IPS DF 19.7 (cell line): ENCODE data around the gene TRPM6.

ENCODE experiments used
- DNase-seq: peaks from one replicate; pipeline ENCODE4 v3.0.0-alpha.2; 2013; ENCODE audit warnings: low read depth, low spot score

Gene TRPM6

GRCh38 chr9:74775396-74775795 is 112.3 kb downstream of the TRPM6 start:
- no peak for DNase-seq

DNA sequence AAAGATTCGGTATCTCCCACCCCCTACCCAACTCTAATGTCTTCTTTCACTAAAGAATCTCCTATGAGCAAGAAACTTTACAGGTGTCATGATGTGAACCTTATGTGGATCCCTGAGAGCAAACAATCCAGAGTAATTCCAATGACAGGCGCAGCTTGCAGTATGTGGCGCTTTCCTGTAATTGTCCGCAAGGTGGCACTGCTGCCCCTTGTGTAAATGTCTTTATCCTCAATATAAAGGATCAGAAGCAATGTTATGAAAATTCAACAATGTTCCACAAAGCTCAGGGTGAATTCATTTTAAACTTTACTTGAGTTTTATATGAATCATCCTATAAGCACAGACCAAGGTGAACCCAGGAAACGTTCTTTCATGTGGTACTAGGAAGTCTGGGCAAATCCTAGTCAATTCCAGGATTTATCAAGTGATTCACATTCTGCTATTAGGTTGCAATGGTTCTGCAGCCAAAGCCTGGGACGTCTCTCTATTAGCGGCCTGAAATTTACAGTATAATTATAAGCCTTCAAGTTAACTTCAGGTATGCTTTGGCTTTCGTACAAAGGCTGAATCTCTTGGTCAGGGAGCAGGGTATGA is 113.7 kb downstream of the TRPM6 start:
- peak; percentile 17 for DNase-seq

DNA sequence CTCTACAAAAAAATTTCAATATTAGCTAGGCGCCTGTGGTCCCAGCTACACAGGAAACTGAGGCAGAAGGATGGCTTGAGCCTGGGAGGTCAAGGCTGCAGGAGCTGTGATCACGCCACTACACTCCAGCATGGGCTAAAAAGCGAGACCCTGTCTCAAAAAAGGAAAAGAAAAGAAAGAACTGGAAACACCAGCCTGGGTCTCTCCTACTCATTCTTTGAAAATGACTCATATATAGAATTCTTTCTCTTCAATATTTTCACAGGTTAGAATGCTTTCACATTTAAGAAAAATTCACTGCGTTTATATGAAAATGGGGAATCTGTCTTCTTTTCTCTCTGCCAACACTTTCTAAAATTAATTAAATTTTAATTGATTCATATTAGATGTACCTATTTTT is 115.6 kb downstream of the TRPM6 start:
- DNase-seq = no peak

GRCh38 chr9:74771672-74772071 is 116.0 kb downstream of the TRPM6 start:
- DNase-seq = no peak

GRCh38 chr9:74771262-74771585 is 116.5 kb downstream of the TRPM6 start:
- DNase-seq = no peak

DNA sequence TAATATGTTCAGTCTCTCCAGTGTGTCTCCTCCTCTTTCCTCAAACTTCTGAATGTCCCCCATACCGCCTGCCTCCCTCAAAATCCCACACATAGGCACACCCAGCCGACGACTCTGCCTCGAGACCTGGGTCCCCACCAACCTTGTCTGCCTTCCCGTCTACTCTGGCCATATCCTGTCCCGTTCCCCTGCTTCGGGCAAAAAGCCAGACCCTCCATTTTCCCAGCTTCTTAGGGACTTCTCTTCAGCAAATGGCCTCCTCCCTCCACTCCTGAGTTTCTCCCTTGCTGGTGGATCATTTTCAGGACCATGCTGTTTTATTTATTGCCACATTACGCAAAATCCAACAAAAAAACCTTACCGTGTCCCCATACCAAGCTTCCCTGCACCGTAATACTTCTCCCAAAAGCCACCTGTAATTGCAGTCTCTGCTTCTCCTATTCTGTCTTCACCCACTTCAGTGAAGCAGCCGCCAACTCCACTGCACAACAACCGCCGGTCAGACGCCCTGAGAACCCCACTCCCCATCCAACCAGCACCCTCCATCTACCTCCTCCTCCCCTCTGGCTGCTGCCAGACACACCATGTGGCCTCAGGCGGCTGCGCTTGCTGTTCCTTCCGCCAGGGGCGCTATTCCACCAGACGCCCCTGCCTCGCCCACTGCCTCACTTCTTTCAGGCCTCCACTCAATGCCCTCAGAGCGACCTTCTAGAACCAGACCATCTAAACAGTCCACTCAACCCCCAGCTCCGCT is 117.0 kb downstream of the TRPM6 start:
- DNase-seq = peak; percentile 48

DNA sequence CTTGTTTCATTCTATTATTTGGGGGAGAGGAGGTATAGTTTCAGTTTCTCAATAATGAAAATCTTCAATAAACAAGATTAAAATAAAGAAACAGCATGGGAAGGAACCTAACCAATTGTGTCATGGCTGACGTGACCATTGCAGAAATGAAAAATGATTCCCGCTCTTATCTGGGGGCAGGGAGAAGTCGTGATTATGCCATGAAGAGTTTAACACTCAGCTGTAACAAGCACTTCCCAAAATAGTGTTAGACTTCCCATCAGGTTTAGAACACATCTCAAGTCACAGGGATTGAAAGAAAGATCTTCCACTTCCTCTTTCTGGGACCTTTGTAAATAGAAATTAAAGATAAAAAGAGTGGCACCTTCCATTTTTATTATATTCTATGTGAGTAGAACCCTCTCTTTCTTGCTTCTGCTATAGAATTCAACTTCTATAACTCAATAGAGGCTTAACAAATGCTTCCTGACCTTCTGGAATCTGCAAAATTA is 122.2 kb downstream of the TRPM6 start:
- no peak for DNase-seq

GRCh38 chr9:74762950-74763349 is 124.8 kb downstream of the TRPM6 start:
- DNase-seq = no peak

DNA sequence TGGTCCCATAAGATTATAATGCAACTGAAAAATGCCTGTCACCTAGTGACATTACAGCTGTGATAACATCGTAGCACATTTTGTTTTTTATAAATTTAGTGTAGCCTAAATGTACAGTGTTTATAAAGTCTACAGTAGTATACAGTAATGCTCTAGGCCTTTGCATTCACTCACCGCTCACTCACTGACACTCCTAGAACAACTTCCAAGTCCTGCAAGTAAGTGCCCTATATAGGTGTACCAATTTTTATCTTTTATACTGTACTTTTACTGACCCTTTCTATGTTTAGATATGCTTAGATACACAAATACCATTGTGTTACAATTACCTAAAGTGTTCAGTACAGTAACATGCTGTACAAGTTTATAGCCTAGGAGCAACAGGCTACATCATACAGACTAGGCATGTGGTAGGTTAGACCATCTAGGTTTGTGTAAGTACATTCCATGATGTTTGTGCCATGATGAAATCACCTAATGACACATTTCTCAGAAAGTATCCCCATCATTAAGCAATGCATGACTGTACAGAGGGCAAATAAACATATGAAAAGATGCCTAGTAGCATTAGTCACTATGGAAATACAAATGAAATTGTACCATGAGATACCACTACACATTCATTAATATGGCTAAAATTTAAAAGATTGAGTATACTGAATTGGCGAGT is 127.6 kb downstream of the TRPM6 start:
- no peak for DNase-seq

- DNase-seq = no peak
Observed at GRCh38 chr9:74755999-74756398, 131.7 kb downstream of the TRPM6 start.

GRCh38 chr9:74755355-74755754 is 132.4 kb downstream of the TRPM6 start:
- DNase-seq = no peak

GRCh38 chr9:74753650-74754049 is 134.1 kb downstream of the TRPM6 start:
- no peak for DNase-seq

DNA sequence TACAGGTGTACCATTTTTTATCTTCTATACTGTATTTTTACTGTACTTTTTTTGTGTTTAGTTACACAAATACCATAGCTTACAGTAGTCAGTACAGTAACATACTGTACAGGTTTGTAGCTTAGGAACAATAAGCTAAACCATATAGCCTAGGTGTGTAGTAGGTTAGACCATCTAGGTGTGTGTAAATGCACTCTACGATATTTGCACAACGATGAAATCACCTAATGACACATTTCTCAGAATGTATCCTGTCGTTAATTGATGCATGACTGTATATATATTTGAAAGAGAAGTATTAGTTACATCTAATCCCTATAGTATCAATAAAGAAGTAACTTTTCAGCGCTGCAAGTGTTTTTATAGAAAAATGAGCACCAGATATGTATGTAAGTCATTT is 138.8 kb downstream of the TRPM6 start:
- DNase-seq = no peak

GRCh38 chr9:74742792-74743730 is 144.7 kb downstream of the TRPM6 start:
- DNase-seq = no peak

GRCh38 chr9:74742191-74742790 is 145.4 kb downstream of the TRPM6 start:
- no peak for DNase-seq

DNA sequence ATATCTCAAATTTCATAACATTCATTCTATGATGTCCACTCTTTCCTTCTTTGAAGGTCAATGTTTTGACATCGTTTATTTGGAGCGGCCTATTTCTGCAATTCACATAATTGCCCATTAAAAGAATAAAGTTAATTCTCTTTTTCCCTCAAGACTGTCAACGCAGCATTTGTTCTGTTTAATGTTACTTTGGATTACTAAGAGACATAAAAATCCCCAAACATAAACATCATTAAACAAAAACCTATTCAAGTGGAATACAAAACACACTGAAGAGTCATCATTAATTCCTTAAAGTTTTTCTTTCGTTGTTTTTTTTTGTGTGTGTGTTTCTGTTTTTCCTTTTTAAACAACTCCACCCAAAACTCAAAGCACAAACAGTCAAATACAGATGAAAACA is 151.1 kb downstream of the TRPM6 start:
- DNase-seq = no peak

GRCh38 chr9:74735761-74736160 is 152.0 kb downstream of the TRPM6 start:
- no peak for DNase-seq

DNA sequence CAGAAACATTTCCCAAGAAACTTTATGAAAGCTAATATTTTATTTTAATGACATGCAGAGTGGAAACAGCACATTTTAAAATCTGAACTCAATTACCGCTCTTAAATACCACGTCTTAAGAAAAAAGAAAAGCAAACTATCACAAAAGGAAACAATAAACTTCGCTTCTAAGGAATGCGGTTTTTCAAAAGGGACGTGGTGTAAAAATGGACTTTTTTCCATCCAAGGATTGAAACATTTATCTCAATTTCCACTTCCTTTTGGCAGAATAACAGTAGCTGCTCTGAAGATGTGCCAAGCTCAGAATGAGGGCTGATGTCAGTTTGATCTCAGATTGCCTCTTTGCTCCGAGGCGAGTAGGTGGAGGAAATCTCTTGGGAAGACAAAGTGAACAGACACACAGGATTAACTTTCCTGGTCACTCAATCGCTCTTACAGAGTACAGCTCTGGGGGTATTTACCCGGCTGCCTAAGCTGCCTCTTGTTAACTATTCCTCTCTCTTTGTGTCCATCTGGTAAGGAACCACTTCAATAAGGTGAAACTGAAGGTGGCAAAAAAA is 158.5 kb downstream of the TRPM6 start:
- DNase-seq = no peak

- no peak for DNase-seq
Observed at GRCh38 chr9:74728176-74728575, 159.5 kb downstream of the TRPM6 start.

DNA sequence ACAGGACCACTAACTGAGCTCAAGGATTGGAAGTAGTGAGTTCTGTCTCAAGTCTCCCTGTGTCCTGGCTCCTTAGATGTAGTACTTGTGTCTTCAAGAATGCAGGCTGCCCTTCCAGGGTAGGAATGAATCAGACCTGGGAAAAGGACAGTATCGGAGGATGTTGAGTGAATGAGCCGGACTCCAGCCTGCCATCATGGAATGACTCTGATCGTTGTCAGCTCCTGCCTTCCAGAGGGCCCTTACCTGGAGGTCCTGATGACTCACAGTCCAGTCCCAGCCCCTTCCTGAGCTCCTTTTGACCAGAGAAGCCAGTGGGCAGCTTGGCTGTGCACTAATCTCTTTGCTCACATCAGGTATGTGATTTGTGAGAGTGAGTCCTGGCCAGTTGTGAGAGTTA is 161.1 kb downstream of the TRPM6 start:
- no peak for DNase-seq

GRCh38 chr9:74724317-74724716 is 163.4 kb downstream of the TRPM6 start:
- no peak for DNase-seq
